Neural cell (in vitro differentiated cells): ENCODE measurements around the gene HOXA5. TPM values are rescaled to one million over a fixed set of nuclear protein-coding genes. Genes with fewer than 3 reads are reported as not detected.

Experiments
- H2AFZ ChIP-seq: fragments of 200-600, 300-800 bp; sonication (generic), shearing (Covaris generic); 2 replicates; pipeline ENCODE4 v1.6.0; 2014; ENCODE audit warnings: low read depth, mild to moderate bottlenecking, antibody characterized with exemption, low read length, moderate library complexity
- H3F3A ChIP-seq: fragments of 200-600 bp; shearing (Covaris generic); 2 replicates; pipeline ENCODE4 v1.6.1; 2016; ENCODE audit warnings: mild to moderate bottlenecking, moderate library complexity, mixed read lengths, antibody characterized with exemption, low read length; ENCODE audit not compliant: insufficient read depth, poor library complexity, severe bottlenecking
- H3K27ac ChIP-seq: fragments of 200-600, 300-800 bp; sonication (generic), shearing (Covaris generic); 2 replicates; pipeline ENCODE4 v1.5.1; 2014; ENCODE audit warnings: mild to moderate bottlenecking, low read length, moderate library complexity
- H3K27me3 ChIP-seq: fragments of 300-800, 200-600 bp; sonication (generic), shearing (Covaris generic); 2 replicates; pipeline ENCODE4 v1.6.0; 2014; ENCODE audit warnings: mild to moderate bottlenecking, low read depth, low read length, moderate library complexity; ENCODE audit not compliant: insufficient read depth
- H3K36me3 ChIP-seq: fragments of 300-800, 200-600 bp; sonication (generic), shearing (Covaris generic); 2 replicates; pipeline ENCODE4 v1.5.1; 2014; ENCODE audit warnings: mild to moderate bottlenecking, antibody characterized with exemption, low read length, moderate library complexity; ENCODE audit not compliant: insufficient read depth
- H3K4me2 ChIP-seq: fragments of 300-800, 200-600 bp; sonication (generic), shearing (Covaris generic); 2 replicates; pipeline ENCODE4 v1.6.0; 2014; ENCODE audit warnings: mild to moderate bottlenecking, low read length
- H3K4me3 ChIP-seq: fragments of 300-800, 200-600 bp; sonication (generic), shearing (Covaris generic); 2 replicates; pipeline ENCODE4 v1.5.1; 2014; ENCODE audit warnings: mild to moderate bottlenecking, low read length, moderate library complexity
- H3K79me2 ChIP-seq: fragments of 200-600 bp; shearing (Covaris generic); replicated peaks from 2 replicates; pipeline ENCODE4 v1.6.0; 2014; ENCODE audit warnings: mild to moderate bottlenecking, low read length, moderate library complexity; ENCODE audit not compliant: insufficient read depth
- H3K9ac ChIP-seq: fragments of 300-800, 200-600 bp; sonication (generic), shearing (Covaris generic); 2 replicates; pipeline ENCODE4 v1.6.1; 2016; ENCODE audit warnings: mild to moderate bottlenecking, low read length, mixed read lengths
- H3K9me2 ChIP-seq: fragments of 200-600 bp; shearing (Covaris generic); 2 replicates; pipeline ENCODE4 v1.6.1; 2016; ENCODE audit warnings: mild to moderate bottlenecking, low read length, mixed read lengths; ENCODE audit not compliant: insufficient read depth
- H3K9me3 ChIP-seq: fragments of 200-600, 300-800 bp; sonication (generic), shearing (Covaris generic); 2 replicates; pipeline ENCODE4 v1.6.1; 2016; ENCODE audit warnings: mild to moderate bottlenecking, mixed run types, low read length, moderate library complexity, mixed read lengths
- H4K20me1 ChIP-seq: fragments of 200-600 bp; shearing (Covaris generic); 2 replicates; pipeline ENCODE4 v1.6.1; 2016; ENCODE audit warnings: mild to moderate bottlenecking, mixed run types; ENCODE audit not compliant: insufficient read depth
- EP300 ChIP-seq: fragments of 450-650 bp; conservative IDR thresholded peaks from 2 replicates; pipeline ENCODE4 v1.6.1; 2014; ENCODE audit warnings: antibody characterized with exemption, mild to moderate bottlenecking, moderate library complexity; ENCODE audit not compliant: poor library complexity, severe bottlenecking
- EZH2 ChIP-seq: fragments of 200-600, 300-800 bp; shearing (Covaris generic), sonication (generic); IDR thresholded peaks from 2 replicates; pipeline ENCODE4 v1.6.1; 2014; ENCODE audit warnings: antibody characterized with exemption, low read length, borderline replicate concordance, mild to moderate bottlenecking; ENCODE audit not compliant: insufficient read depth, poor library complexity, severe bottlenecking
- MXI1 ChIP-seq: fragments of 450-650 bp; conservative IDR thresholded peaks from 2 replicates; pipeline ENCODE4 v1.6.1; 2014; ENCODE audit warnings: antibody characterized with exemption, mild to moderate bottlenecking; ENCODE audit not compliant: poor library complexity, severe bottlenecking
- POLR2AphosphoS5 ChIP-seq: IDR thresholded peaks from 2 replicates; pipeline ENCODE4 v1.6.1; 2012
- RAD21 ChIP-seq: fragments of 450-650 bp; conservative IDR thresholded peaks from 2 replicates; pipeline ENCODE4 v1.6.1; 2014; ENCODE audit warnings: antibody characterized with exemption, mild to moderate bottlenecking, moderate library complexity
- SMC3 ChIP-seq: fragments of 450-650 bp; conservative IDR thresholded peaks from 2 replicates; pipeline ENCODE4 v1.6.1; 2014; ENCODE audit warnings: antibody characterized with exemption, mild to moderate bottlenecking, moderate library complexity; ENCODE audit not compliant: poor library complexity
- TAF1 ChIP-seq: IDR thresholded peaks from 2 replicates; pipeline ENCODE4 v1.6.1; 2012; ENCODE audit warnings: low read depth
- polyA plus RNA-seq: library from polyadenylated mRNA; depleted of rRNA; stranded (reverse); fragments of >200 nt; gene quantifications from 2 replicates; pipeline ENCODE4 v1.2.3, GENCODE V29; 2014
- TF ChIP-seq, protein P1 (sequence below): fragments of 450-650 bp; IDR thresholded peaks from 2 replicates; pipeline ENCODE4 v1.5.1; 2014; ENCODE audit warnings: antibody characterized with exemption, mild to moderate bottlenecking, moderate library complexity; ENCODE audit not compliant: poor library complexity, severe bottlenecking
- TF ChIP-seq, protein P2 (sequence below): IDR thresholded peaks from 2 replicates; pipeline ENCODE4 v1.6.1; 2012; ENCODE audit warnings: borderline replicate concordance

The HOXA5 gene
- polyA plus RNA-seq, 1 donor from 2014 or later, result not detected

DNA sequence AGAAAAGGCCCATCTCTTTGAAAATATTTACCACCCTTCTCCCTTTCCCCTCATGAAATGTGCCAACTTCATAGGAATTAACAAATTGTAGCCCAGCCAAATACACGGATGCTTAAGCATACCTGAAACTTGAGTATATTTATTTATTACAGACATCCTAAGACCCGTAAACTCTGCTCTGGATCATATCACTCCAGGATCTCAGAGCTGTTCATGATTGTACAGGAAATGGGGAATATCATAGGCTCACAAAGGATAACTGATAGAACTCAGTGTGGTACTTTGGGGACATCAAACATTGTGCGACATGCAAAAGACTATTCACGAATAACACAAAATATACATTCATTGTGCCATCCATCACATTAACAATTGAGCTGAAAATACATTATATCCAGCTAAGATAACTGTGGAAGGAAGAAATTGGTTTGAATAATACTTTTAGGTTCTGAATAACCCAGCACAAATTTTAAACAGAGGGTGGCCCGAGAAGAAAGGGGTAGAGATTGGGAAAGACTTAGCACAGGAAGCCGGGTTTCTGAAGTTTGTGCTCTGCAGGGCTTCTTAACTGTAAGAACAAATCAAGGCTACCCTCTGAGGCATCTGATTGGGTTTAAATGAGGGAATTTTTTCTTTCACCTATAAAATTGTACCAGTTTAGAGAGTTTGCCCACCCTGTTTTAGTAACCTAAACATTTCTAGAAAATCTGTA lies 50.1 kb downstream of the HOXA5 start:
- Histone ChIP-seq H3K9me3 (peaks cover 9% of the 10 kb centered on the region), H3K79me2 (no peaks in the 10 kb centered on the region), H3K27me3 (peaks cover 100% of the 10 kb centered on the region), H3K9ac (no peak overlapping the region), H3K27ac (no peak overlapping the region), H3F3A (no peaks in the 10 kb centered on the region), H3K4me2 (no peak overlapping the region), H3K36me3 (no peaks in the 10 kb centered on the region), H3K9me2 (no peaks in the 10 kb centered on the region), H3K4me3 (no peak overlapping the region), H2AFZ (no peak overlapping the region), H4K20me1 (no peaks in the 10 kb centered on the region)
- TF ChIP-seq POLR2AphosphoS5 (no peak), EP300 (no peak), MXI1 (no peak), EZH2 (no peak), TAF1 (no peak), SMC3 (no peak), RAD21 (no peak)
- TF ChIP-seq, protein P1, sequence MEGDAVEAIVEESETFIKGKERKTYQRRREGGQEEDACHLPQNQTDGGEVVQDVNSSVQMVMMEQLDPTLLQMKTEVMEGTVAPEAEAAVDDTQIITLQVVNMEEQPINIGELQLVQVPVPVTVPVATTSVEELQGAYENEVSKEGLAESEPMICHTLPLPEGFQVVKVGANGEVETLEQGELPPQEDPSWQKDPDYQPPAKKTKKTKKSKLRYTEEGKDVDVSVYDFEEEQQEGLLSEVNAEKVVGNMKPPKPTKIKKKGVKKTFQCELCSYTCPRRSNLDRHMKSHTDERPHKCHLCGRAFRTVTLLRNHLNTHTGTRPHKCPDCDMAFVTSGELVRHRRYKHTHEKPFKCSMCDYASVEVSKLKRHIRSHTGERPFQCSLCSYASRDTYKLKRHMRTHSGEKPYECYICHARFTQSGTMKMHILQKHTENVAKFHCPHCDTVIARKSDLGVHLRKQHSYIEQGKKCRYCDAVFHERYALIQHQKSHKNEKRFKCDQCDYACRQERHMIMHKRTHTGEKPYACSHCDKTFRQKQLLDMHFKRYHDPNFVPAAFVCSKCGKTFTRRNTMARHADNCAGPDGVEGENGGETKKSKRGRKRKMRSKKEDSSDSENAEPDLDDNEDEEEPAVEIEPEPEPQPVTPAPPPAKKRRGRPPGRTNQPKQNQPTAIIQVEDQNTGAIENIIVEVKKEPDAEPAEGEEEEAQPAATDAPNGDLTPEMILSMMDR, result no peak
- TF ChIP-seq, protein P2, sequence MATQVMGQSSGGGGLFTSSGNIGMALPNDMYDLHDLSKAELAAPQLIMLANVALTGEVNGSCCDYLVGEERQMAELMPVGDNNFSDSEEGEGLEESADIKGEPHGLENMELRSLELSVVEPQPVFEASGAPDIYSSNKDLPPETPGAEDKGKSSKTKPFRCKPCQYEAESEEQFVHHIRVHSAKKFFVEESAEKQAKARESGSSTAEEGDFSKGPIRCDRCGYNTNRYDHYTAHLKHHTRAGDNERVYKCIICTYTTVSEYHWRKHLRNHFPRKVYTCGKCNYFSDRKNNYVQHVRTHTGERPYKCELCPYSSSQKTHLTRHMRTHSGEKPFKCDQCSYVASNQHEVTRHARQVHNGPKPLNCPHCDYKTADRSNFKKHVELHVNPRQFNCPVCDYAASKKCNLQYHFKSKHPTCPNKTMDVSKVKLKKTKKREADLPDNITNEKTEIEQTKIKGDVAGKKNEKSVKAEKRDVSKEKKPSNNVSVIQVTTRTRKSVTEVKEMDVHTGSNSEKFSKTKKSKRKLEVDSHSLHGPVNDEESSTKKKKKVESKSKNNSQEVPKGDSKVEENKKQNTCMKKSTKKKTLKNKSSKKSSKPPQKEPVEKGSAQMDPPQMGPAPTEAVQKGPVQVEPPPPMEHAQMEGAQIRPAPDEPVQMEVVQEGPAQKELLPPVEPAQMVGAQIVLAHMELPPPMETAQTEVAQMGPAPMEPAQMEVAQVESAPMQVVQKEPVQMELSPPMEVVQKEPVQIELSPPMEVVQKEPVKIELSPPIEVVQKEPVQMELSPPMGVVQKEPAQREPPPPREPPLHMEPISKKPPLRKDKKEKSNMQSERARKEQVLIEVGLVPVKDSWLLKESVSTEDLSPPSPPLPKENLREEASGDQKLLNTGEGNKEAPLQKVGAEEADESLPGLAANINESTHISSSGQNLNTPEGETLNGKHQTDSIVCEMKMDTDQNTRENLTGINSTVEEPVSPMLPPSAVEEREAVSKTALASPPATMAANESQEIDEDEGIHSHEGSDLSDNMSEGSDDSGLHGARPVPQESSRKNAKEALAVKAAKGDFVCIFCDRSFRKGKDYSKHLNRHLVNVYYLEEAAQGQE, result no peak

DNA sequence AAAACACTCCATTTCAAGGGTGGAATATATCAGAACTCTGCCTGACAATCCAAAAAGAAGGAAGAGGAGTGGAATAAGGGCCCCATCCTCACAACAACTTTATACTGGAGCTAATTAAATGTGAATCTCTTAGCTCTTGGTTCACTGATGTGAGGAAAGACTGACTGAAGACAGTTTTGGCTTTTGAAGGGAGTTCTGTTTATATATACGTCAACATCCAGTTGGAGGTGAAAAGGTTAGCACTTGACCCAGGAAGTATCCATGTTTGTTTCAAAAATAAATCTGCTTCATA lies 50.7 kb downstream of the HOXA5 start:
- no peak overlapping the region for H2AFZ ChIP-seq

More for the DNA sequence above, 50.7 kb downstream of the HOXA5 start:
- H3F3A ChIP-seq, result no peaks in the 10 kb centered on the region
- no peaks in the 10 kb centered on the region for H4K20me1 ChIP-seq
- H3K9ac ChIP-seq, result no peak overlapping the region
- H3K36me3 ChIP-seq, result no peaks in the 10 kb centered on the region
- no peak overlapping the region for H3K4me2 ChIP-seq
- peaks cover 14% of the 10 kb centered on the region for H3K9me3 ChIP-seq
- H3K9me2 ChIP-seq, result no peaks in the 10 kb centered on the region
- TF ChIP-seq MXI1 (no peak), RAD21 (no peak), EP300 (no peak), EZH2 (no peak), TAF1 (no peak), SMC3 (no peak), POLR2AphosphoS5 (no peak)
- TF ChIP-seq, protein P2, result no peak
- TF ChIP-seq, protein P1, result no peak
- no peaks in the 10 kb centered on the region for H3K79me2 ChIP-seq
- no peak overlapping the region for H3K27ac ChIP-seq
- no peak overlapping the region for H3K4me3 ChIP-seq
- peaks cover 100% of the 10 kb centered on the region for H3K27me3 ChIP-seq
